ENCODE measurements around the gene TRIM54.
"Not testable (repeated sequence)": the region's sequence is repeated elsewhere in the genome, so short reads cannot be mapped to it uniquely, and the experiment has no call there.

Gene TRIM54

GRCh38 chr2:27309651-27310050, 27.4 kb downstream of the TRIM54 start:
- in situ Hi-C loops (cut with HindIII; ENCODE audit: low sequenced_read_pairs) = no loop called here

- in situ Hi-C loops (cut with HindIII; ENCODE audit: low sequenced_read_pairs) = no loop called here
These were observed 29.9 kb downstream of the TRIM54 start for GRCh38 chr2:27312152-27312551.

- in situ Hi-C loops (cut with HindIII; ENCODE audit: low sequenced_read_pairs) = no loop called here
These were observed 31.8 kb downstream of the TRIM54 start for GRCh38 chr2:27313882-27314645.

- in situ Hi-C loops (cut with HindIII; ENCODE audit: low sequenced_read_pairs) = no loop called here
These were observed 32.5 kb downstream of the TRIM54 start for GRCh38 chr2:27314709-27315108.

- in situ Hi-C loops (cut with HindIII; ENCODE audit: low sequenced_read_pairs) = no loop called here
These were observed 32.9 kb downstream of the TRIM54 start for GRCh38 chr2:27315122-27315521.

GRCh38 chr2:27316655-27317412, 34.6 kb downstream of the TRIM54 start:
- in situ Hi-C loops (cut with HindIII; ENCODE audit: low sequenced_read_pairs) = no loop called here

- in situ Hi-C loops (cut with HindIII; ENCODE audit: low sequenced_read_pairs) = not testable (repeated sequence)
These were observed 37.6 kb downstream of the TRIM54 start for GRCh38 chr2:27319839-27320238.

- in situ Hi-C loops (cut with HindIII; ENCODE audit: low sequenced_read_pairs) = no loop called here
These were observed 38.8 kb downstream of the TRIM54 start for GRCh38 chr2:27320958-27321543.

GRCh38 chr2:27322301-27322765, 40.1 kb downstream of the TRIM54 start:
- in situ Hi-C loops (cut with HindIII; ENCODE audit: low sequenced_read_pairs) = no loop called here

GRCh38 chr2:27322766-27323595, 40.8 kb downstream of the TRIM54 start, which contains the start of gene MPV17:
TSS of gene MPV17 (minus strand) at chr2:27323097. CDS start at chr2:27322517, 580 bp downstream.
- in situ Hi-C loops (cut with HindIII; ENCODE audit: low sequenced_read_pairs) = no loop called here

- in situ Hi-C loops (cut with HindIII; ENCODE audit: low sequenced_read_pairs) = no loop called here
These were observed 41.5 kb downstream of the TRIM54 start for GRCh38 chr2:27323596-27324285.

GRCh38 chr2:27324720-27325119, 42.5 kb downstream of the TRIM54 start:
- in situ Hi-C loops (cut with HindIII; ENCODE audit: low sequenced_read_pairs) = no loop called here

GRCh38 chr2:27335311-27335710, 53.1 kb downstream of the TRIM54 start:
- in situ Hi-C loops (cut with HindIII; ENCODE audit: low sequenced_read_pairs) = no loop called here

GRCh38 chr2:27336173-27336572, 53.9 kb downstream of the TRIM54 start:
- in situ Hi-C loops (cut with HindIII; ENCODE audit: low sequenced_read_pairs) = no loop called here

- in situ Hi-C loops (cut with HindIII; ENCODE audit: low sequenced_read_pairs) = no loop called here
These were observed 65.4 kb downstream of the TRIM54 start for GRCh38 chr2:27347641-27348040.

GRCh38 chr2:27350106-27350693, 68.0 kb downstream of the TRIM54 start:
- in situ Hi-C loops (cut with HindIII; ENCODE audit: low sequenced_read_pairs) = no loop called here

GRCh38 chr2:27351802-27352598, 69.8 kb downstream of the TRIM54 start:
- in situ Hi-C loops (cut with HindIII; ENCODE audit: low sequenced_read_pairs) = no loop called here

GRCh38 chr2:27353386-27353761, 71.1 kb downstream of the TRIM54 start:
- in situ Hi-C loops (cut with HindIII; ENCODE audit: low sequenced_read_pairs) = not testable (repeated sequence)
